ENCODE results near the gene ARID1A. TPM values are rescaled to one million over a fixed set of nuclear protein-coding genes. Genes with fewer than 3 reads are reported as not detected.

The ARID1A gene
- total and polyA plus RNA-seq, 9 donors = 27.6 to 102 (median 62.1) TPM

DNA sequence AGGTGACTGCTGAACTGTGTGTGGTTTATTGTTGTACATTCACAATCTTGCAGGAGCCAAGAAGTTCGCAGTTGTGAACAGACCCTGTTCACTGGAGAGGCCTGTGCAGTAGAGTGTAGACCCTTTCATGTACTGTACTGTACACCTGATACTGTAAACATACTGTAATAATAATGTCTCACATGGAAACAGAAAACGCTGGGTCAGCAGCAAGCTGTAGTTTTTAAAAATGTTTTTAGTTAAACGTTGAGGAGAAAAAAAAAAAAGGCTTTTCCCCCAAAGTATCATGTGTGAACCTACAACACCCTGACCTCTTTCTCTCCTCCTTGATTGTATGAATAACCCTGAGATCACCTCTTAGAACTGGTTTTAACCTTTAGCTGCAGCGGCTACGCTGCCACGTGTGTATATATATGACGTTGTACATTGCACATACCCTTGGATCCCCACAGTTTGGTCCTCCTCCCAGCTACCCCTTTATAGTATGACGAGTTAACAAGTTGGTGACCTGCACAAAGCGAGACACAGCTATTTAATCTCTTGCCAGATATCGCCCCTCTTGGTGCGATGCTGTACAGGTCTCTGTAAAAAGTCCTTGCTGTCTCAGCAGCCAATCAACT, 85.5 kb downstream of the ARID1A start:
- no peak for DNase-seq
- peaks cover 29% of the 10 kb centered on the region for H3K4me1 ChIP-seq (ENCODE audit: insufficient read depth)
- WGBS, 3 donors = 51 to 65% (median 63%) methylated on average over 11 of the region's 11 CpGs
- H3K36me3 ChIP-seq = no peaks in the 10 kb centered on the region
- TF ChIP-seq POLR2A (IDR thresholded peaks at IDR 0.05) = no peak
- TF ChIP-seq EP300 (IDR thresholded peaks at IDR 0.05) = no peak
- TF ChIP-seq, protein P1, sequence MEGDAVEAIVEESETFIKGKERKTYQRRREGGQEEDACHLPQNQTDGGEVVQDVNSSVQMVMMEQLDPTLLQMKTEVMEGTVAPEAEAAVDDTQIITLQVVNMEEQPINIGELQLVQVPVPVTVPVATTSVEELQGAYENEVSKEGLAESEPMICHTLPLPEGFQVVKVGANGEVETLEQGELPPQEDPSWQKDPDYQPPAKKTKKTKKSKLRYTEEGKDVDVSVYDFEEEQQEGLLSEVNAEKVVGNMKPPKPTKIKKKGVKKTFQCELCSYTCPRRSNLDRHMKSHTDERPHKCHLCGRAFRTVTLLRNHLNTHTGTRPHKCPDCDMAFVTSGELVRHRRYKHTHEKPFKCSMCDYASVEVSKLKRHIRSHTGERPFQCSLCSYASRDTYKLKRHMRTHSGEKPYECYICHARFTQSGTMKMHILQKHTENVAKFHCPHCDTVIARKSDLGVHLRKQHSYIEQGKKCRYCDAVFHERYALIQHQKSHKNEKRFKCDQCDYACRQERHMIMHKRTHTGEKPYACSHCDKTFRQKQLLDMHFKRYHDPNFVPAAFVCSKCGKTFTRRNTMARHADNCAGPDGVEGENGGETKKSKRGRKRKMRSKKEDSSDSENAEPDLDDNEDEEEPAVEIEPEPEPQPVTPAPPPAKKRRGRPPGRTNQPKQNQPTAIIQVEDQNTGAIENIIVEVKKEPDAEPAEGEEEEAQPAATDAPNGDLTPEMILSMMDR (IDR thresholded peaks at IDR 0.05) = no peak
- intact Hi-C loops (cut with DNase I) = loop anchor here in 2 of 4 donors (10.0 kb wide), 1 partner anchor 57 kb away; no protein-coding TSS in a partner anchor
- no peak overlapping the region for H3K4me3 ChIP-seq
- no peaks in the 10 kb centered on the region for H3K9me3 ChIP-seq
- peak overlapping the region in 1 of 2 donors; percentile 56 for H3K27ac ChIP-seq
- H3K27me3 ChIP-seq = no peaks in the 10 kb centered on the region

DNA sequence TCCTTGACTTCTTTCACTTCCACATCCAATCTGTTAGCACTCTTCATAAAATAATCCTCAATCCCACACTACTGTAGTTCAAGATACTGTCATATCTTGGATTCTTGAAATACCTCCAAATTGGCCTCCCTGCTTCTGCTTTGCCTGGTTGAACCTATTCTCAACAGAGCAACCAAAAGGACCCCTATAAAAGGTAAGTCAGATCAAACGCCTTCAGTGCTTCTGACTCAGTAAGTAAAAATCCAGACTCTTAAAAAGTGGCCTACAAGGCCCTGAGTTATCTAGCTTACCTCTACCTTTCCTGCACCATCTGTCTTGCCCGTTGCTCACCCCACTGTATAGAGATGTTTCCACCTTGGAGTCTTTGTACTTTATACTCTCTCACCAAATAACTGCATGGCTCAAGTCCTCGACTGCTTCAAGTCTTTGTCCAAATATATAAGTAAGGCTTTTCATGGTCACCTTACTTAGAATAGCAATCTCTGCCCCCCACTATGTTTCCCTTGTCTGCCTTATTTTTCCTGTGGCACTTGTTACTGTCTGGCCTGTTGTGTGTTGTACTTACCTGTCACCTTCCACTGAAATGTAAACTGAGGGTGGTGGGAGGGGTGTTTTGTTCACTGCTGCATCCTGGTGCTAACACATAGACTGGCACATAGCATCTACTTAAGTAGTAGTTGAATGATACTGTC, 86.9 kb downstream of the ARID1A start:
- WGBS, 3 donors = 44 to 76% (median 52%) methylated on average over 3 of the region's 3 CpGs
- no peak for DNase-seq
- Histone ChIP-seq H3K9me3 (no peaks in the 10 kb centered on the region), H3K4me1 (ENCODE audit: insufficient read depth) (peaks cover 34% of the 10 kb centered on the region), H3K36me3 (no peaks in the 10 kb centered on the region), H3K4me3 (no peak overlapping the region), H3K27ac (peak overlapping the region in 1 of 2 donors; percentile 56), H3K27me3 (no peaks in the 10 kb centered on the region)
- TF ChIP-seq, protein P1 (IDR thresholded peaks at IDR 0.05) = no peak
- TF ChIP-seq POLR2A (IDR thresholded peaks at IDR 0.05) (no peak), EP300 (IDR thresholded peaks at IDR 0.05) (no peak)
- intact Hi-C loops (cut with DNase I) = loop anchor here in 2 of 4 donors (10.0 kb wide), 1 partner anchor 58 kb away; no protein-coding TSS in a partner anchor

DNA sequence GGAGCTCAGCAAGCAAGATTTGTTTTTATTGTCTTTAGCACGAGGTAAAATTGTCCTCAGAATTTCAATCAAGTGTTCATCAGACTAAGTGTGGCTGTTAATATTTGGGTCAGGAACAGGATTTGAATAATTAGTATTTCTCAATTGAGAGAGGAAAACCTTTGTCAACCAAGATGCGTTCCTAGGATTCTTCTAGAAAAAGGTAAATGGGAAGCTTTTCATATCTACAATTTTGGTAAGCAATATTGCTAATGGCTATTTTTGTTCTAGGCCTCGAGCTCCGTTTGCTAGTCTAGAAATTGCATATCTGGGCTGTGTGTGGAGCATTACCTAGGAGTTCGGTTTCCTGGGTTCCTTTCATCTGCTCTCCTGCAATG, 87.8 kb downstream of the ARID1A start:
- Histone ChIP-seq H3K27me3 (no peaks in the 10 kb centered on the region), H3K9me3 (no peaks in the 10 kb centered on the region), H3K4me3 (no peak overlapping the region), H3K36me3 (no peaks in the 10 kb centered on the region), H3K4me1 (ENCODE audit: insufficient read depth) (peaks cover 34% of the 10 kb centered on the region), H3K27ac (peak overlapping the region in 1 of 2 donors; percentile 56)
- peak; percentile 17 for TF ChIP-seq POLR2A (IDR thresholded peaks at IDR 0.05)
- TF ChIP-seq EP300 (IDR thresholded peaks at IDR 0.05) = no peak
- TF ChIP-seq, protein P1 (IDR thresholded peaks at IDR 0.05) = no peak
- intact Hi-C loops (cut with DNase I) = loop anchor here in 2 of 4 donors (10.0 kb wide), 1 partner anchor 59 kb away; no protein-coding TSS in a partner anchor
- no peak for DNase-seq
- WGBS, 3 donors = 34 to 55% (median 37%) methylated on average over 5 of the region's 5 CpGs

DNA sequence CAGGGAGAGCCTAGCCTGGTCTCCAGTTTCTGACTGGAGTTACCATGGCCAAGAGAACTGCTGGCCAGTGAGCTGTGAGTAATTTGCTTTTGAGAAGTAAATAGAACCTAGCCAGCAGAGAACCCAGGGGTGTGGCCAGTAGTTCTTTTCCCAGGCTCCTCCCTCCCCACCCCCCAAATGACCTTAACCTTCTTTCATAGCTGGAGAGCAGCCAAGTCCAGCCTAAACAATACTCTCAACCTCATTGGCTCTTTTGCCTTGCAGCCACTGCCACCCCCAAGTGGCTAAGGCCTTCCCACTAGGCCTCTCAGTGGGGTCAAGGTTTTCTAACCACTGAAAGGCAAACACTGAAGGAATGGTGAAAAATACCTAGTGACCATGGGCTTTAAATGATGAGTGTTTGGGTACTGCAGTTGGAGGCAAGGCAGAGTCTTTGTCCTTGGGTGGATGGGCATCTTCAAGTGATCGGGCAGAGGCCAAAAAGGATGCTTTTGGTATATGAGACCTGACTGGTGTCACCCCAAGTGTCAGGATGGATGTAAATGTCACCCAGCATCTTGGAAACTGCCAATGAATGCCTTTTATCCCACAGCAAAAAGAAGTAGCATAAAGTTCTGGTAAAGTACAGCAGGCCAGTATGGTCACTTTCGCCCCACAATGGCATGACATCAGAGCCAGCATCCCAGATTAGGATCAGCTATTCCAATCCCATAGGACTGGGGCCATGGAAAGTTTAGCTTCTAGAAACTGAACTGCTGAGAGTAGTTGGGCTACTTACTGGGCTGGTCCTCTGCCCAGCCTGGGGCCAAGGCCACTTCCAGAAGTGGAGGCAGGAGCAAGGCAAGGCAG, 88.4 kb downstream of the ARID1A start:
- H3K4me3 ChIP-seq = no peak overlapping the region
- no peak for TF ChIP-seq EP300 (IDR thresholded peaks at IDR 0.05)
- no peak for TF ChIP-seq POLR2A (IDR thresholded peaks at IDR 0.05)
- TF ChIP-seq, protein P1 (IDR thresholded peaks at IDR 0.05) = no peak
- no peaks in the 10 kb centered on the region for H3K36me3 ChIP-seq
- DNase-seq = peak; percentile 87 to 95 (median 90)
- no peaks in the 10 kb centered on the region for H3K9me3 ChIP-seq
- H3K27ac ChIP-seq = peak overlapping the region; percentile 24 to 99
- intact Hi-C loops (cut with DNase I) = loop anchor here in 2 of 4 donors (10.0 kb wide), 1 partner anchor 59 kb away; no protein-coding TSS in a partner anchor
- H3K27me3 ChIP-seq = no peaks in the 10 kb centered on the region
- 35 to 75% (median 37%) methylated on average over 2 of the region's 2 CpGs for WGBS, 3 donors
- peaks cover 34% of the 10 kb centered on the region for H3K4me1 ChIP-seq (ENCODE audit: insufficient read depth)

Measured in ovary (tissue), 9 donors.